MG63 (cell line): Measurements from ENCODE around the gene CAPN12. TPM values are rescaled to one million over a fixed set of nuclear protein-coding genes. Genes with fewer than 3 reads are reported as not detected.
A peak's percentile ranks its signal among the peaks of the same experiment; 100 is the strongest.

Experiments
- DNase-seq: peaks from one replicate; pipeline ENCODE4 v3.0.0-alpha.2; 2020
- H3K27me3 ChIP-seq: fragments of 250-450 bp; sonication (Bioruptor Pico); 2 replicates; pipeline ENCODE4 v1.5.1; 2020; ENCODE audit warnings: mild to moderate bottlenecking, moderate library complexity
- H3K36me3 ChIP-seq: fragments of 250-450 bp; sonication (Bioruptor Pico); 2 replicates; pipeline ENCODE4 v1.5.1; 2020; ENCODE audit warnings: mild to moderate bottlenecking, moderate library complexity
- H3K4me3 ChIP-seq: fragments of 250-450 bp; sonication (Bioruptor Pico); 2 replicates; pipeline ENCODE4 v1.5.1; 2020; ENCODE audit warnings: mild to moderate bottlenecking, moderate library complexity
- H3K9me3 ChIP-seq: fragments of 250-450 bp; sonication (Bioruptor Pico); 2 replicates; pipeline ENCODE4 v1.5.1; 2020; ENCODE audit warnings: mild to moderate bottlenecking, moderate library complexity
- total RNA-seq: library from RNA; depleted of rRNA; stranded (reverse); fragments of >200 nt; shearing (Covaris generic); gene quantifications from 2 replicates; pipeline ENCODE4 v1.2.3, GENCODE V29; 2014; ENCODE audit warnings: low replicate concordance

CAPN12 gene
- total RNA-seq, 1 experiment from 2014 or later = not detected

DNA sequence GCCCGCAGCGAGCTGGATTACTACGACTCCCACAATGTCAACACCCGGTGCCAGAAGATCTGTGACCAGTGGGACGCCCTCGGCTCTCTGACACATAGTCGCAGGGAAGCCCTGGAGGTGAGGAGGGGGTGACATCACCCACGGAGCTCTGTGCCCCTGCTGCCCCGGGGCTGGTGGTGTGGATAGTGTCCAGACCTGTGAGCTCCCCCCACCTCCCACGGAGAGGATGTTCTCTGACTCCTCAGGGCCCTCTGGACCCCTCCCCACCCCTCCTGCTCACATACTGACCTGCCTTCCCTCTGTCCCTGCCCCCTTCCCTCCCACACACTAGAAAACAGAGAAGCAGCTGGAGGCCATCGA is 20.7 kb downstream of the CAPN12 start:
- H3K27me3 ChIP-seq = no peaks in the 10 kb centered on the region
- peaks cover 98% of the 10 kb centered on the region for H3K36me3 ChIP-seq
- H3K9me3 ChIP-seq = no peaks in the 10 kb centered on the region
- DNase-seq = no peak
- no peak overlapping the region for H3K4me3 ChIP-seq

- Histone ChIP-seq H3K4me3 (no peak overlapping the region), H3K9me3 (no peaks in the 10 kb centered on the region), H3K36me3 (peaks cover 100% of the 10 kb centered on the region), H3K27me3 (no peaks in the 10 kb centered on the region)
- DNase-seq = no peak
These were observed 21.2 kb downstream of the CAPN12 start for GRCh38 chr19:38722947-38723605.

GRCh38 chr19:38721979-38722773 is 22.1 kb downstream of the CAPN12 start:
- no peak for DNase-seq
- Histone ChIP-seq H3K9me3 (no peaks in the 10 kb centered on the region), H3K27me3 (no peaks in the 10 kb centered on the region), H3K36me3 (peaks cover 100% of the 10 kb centered on the region), H3K4me3 (no peak overlapping the region)

DNA sequence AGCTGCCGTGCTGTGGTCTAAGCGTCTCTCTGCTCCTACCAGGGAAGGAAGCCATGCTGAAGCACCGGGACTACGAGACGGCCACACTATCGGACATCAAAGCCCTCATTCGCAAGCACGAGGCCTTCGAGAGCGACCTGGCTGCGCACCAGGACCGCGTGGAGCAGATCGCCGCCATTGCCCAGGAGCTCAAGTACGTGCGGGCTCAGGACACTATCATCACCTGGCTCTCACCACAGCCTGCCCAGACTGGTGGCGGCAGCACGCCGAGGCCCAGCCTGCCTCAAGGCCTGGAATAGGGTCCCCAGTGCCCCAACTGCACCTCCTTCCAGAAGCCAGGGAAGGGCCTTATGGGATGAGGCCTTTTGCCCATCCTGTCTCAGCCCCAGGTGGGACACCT is 22.8 kb downstream of the CAPN12 start:
- Histone ChIP-seq H3K4me3 (no peak overlapping the region), H3K9me3 (no peaks in the 10 kb centered on the region), H3K27me3 (no peaks in the 10 kb centered on the region), H3K36me3 (peaks cover 100% of the 10 kb centered on the region)
- DNase-seq = no peak

DNA sequence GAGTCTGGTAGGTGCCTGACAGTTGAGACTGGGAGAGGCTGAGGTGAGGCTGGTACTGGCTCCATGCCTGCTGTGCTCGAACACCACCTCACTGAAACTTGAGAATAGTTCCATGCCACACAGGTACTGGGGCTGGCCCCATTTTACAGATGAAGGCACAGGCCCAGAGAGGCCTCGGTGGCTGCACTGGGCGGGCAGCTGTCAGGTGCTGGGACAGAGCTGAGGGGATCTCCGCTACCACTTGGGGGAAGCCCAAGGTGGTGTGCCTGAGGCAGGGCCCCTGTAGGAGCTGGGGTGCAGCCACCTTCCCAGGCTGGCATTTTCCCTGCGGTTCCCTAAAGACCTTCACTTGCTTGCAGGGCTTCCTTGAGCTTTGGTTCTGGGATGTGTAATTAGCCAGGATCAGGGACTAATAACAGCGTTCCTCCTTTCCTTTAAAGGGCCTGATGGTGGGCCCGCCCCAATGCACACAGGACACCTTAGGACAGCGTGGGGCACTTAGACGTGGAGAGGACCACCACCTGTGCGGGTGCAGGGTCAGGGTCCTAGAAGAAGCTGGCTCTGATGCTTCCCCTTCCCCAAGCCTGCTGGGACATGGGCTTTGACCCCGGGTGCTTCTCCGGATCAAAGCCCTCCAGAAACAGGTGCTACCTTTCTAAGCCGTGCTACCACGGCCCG is 23.6 kb downstream of the CAPN12 start:
- no peaks in the 10 kb centered on the region for H3K9me3 ChIP-seq
- H3K36me3 ChIP-seq = peaks cover 100% of the 10 kb centered on the region
- DNase-seq = no peak
- H3K4me3 ChIP-seq = no peak overlapping the region
- H3K27me3 ChIP-seq = no peaks in the 10 kb centered on the region

DNA sequence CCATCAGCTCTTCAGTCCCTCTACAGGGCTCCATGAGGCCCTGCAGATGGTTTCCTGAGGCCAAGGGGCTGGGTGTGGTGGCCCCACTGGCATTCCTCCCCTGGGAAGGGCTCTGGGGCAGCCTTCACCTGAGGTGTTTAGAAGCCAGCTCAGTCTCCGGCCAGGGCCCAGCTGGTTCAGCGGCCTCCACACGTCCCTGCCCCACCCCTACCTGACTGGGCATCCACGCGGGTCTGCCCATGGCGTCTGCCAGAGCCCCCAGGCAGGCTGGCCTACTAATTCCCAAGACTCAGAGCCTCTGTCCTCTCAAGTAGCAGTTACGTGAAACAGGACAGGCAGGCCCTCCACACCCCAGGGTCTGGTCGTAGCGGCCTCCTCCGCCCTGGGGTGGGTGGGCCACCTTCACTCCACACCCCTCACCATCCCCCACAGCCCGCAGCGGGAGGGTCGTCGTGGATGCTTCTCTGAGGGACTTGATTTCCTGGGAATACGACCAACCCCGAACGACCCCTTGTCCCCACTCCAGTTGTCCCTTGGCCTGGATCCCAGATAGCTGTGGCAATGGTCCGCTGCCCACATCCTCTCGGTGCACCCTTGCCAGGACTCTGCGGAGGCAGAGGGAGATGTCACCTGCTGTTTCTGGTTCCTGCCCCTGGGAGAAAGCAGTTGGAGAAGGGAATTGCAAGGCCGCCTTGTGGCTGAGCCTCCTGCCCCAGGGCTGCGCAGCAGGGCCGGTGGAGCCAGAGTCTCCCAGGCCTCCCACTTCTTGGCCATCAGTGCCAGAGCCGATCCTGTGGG is 24.3 kb downstream of the CAPN12 start:
- H3K4me3 ChIP-seq = no peak overlapping the region
- DNase-seq = no peak
- H3K36me3 ChIP-seq = peaks cover 100% of the 10 kb centered on the region
- H3K27me3 ChIP-seq = no peaks in the 10 kb centered on the region
- H3K9me3 ChIP-seq = no peaks in the 10 kb centered on the region

GRCh38 chr19:38718747-38719543 is 25.3 kb downstream of the CAPN12 start:
- Histone ChIP-seq H3K36me3 (peaks cover 100% of the 10 kb centered on the region), H3K4me3 (no peak overlapping the region), H3K27me3 (no peaks in the 10 kb centered on the region), H3K9me3 (no peaks in the 10 kb centered on the region)
- DNase-seq = peak; percentile 93

DNA sequence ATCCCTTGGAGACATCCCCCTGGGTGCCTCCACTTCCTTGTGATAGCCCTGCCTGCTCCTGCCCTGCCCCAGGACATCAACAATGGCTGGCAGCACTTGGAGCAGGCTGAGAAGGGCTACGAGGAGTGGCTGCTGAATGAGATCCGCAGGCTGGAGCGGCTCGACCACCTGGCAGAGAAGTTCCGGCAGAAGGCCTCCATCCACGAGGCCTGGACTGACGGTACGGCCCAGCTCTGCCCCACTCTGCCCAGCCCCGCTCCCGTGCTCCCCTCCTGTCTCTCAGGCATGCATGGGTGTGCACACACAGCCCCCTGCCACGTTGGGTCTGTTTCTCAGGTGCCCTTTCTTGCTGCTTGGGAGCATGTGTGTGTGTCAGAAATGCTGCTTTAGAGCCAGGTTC is 26.4 kb downstream of the CAPN12 start:
- Histone ChIP-seq H3K9me3 (no peaks in the 10 kb centered on the region), H3K27me3 (no peaks in the 10 kb centered on the region), H3K36me3 (peaks cover 100% of the 10 kb centered on the region), H3K4me3 (no peak overlapping the region)
- no peak for DNase-seq

DNA sequence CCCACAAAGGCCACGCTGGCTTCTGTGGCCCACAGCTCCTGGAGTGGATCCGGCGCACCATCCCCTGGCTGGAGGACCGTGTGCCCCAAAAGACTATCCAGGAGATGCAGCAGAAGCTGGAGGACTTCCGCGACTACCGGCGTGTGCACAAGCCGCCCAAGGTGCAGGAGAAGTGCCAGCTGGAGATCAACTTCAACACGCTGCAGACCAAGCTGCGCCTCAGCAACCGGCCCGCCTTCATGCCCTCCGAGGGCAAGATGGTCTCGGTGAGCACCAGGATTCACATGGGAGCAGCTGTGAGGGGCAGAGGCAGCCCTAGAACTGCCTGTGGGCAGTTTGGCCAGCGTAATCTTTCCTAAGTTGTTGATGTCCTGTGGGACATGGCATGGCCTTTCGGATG is 27.2 kb downstream of the CAPN12 start:
- Histone ChIP-seq H3K36me3 (peaks cover 100% of the 10 kb centered on the region), H3K9me3 (no peaks in the 10 kb centered on the region), H3K4me3 (no peak overlapping the region), H3K27me3 (no peaks in the 10 kb centered on the region)
- DNase-seq = no peak

GRCh38 chr19:38715555-38715954 is 28.7 kb downstream of the CAPN12 start:
- Histone ChIP-seq H3K9me3 (no peaks in the 10 kb centered on the region), H3K27me3 (no peaks in the 10 kb centered on the region), H3K36me3 (peaks cover 97% of the 10 kb centered on the region), H3K4me3 (no peak overlapping the region)
- DNase-seq = no peak

- no peaks in the 10 kb centered on the region for H3K27me3 ChIP-seq
- H3K9me3 ChIP-seq = no peaks in the 10 kb centered on the region
- H3K4me3 ChIP-seq = no peak overlapping the region
- peaks cover 97% of the 10 kb centered on the region for H3K36me3 ChIP-seq
- DNase-seq = no peak
These were observed 29.9 kb downstream of the CAPN12 start for GRCh38 chr19:38714354-38714778.

- no peak for DNase-seq
- Histone ChIP-seq H3K27me3 (no peaks in the 10 kb centered on the region), H3K4me3 (no peak overlapping the region), H3K36me3 (peaks cover 97% of the 10 kb centered on the region), H3K9me3 (no peaks in the 10 kb centered on the region)
These were observed 30.4 kb downstream of the CAPN12 start for GRCh38 chr19:38713865-38714264.

- Histone ChIP-seq H3K9me3 (no peaks in the 10 kb centered on the region), H3K36me3 (peaks cover 97% of the 10 kb centered on the region), H3K27me3 (no peaks in the 10 kb centered on the region), H3K4me3 (no peak overlapping the region)
- peak; percentile 93 for DNase-seq
These were observed 31.0 kb downstream of the CAPN12 start for GRCh38 chr19:38713227-38713649.

DNA sequence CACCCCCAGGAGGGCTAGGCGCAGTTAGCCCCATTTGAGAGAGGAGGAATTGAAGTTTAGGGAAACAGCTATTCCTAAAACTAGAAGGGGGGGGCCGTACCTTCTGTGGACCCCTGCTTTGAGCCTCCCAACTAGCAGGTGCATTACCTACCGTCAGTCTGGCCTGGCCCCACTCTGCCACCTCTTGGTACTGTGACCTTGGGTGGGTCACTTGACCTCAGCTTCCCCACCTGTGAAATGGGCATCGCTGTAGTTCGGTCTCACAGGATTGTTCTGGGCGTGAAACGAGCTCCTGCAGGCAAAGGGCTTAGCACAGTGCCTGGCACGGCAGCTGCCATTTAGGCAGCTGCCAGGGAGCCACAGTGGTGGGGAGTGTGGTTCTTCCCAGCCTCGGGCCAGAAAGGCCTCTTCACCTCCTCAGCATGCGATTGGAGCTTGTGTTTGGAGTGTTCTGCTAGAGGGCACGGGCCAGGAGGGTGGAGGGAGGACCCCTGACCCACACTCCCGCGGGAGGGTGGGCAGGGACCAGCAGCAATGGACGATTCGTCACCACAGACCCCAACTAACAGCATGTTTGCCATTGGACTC is 32.0 kb downstream of the CAPN12 start:
- no peak overlapping the region for H3K4me3 ChIP-seq
- no peak for DNase-seq
- no peaks in the 10 kb centered on the region for H3K9me3 ChIP-seq
- H3K27me3 ChIP-seq = no peaks in the 10 kb centered on the region
- peaks cover 97% of the 10 kb centered on the region for H3K36me3 ChIP-seq

DNA sequence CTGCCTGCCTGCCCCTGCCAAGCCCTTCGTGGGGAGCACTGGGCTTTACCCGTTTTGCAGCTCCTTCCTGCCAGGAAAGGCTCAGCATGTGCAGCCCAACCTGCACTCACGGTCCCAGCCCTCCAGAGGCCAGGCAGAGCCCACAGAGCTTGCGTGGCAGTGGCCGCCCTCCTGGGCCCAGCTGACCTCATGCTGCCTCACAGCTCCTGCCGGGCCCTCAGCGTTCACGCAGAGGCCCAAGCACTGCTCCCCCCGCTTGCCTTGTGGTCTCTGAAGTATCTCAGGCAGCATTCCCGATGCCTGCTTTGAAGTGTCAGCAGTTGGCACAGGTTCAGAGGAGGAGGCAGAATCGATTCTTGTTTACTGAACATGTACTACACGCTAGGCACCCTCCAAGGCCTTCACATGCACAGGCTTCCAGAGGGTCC is 32.5 kb downstream of the CAPN12 start:
- Histone ChIP-seq H3K36me3 (peaks cover 97% of the 10 kb centered on the region), H3K4me3 (no peak overlapping the region), H3K27me3 (no peaks in the 10 kb centered on the region), H3K9me3 (no peaks in the 10 kb centered on the region)
- peak; percentile 99 for DNase-seq
